Astrocyte (in vitro differentiated cells and primary cell): ENCODE results near the gene OTOF.

ENCODE experiments used
- CTCF ChIP-seq: IDR thresholded peaks from 2 replicates; pipeline ENCODE4 v1.5.1; 2011; ENCODE audit warnings: low read depth, mild to moderate bottlenecking, inconsistent platforms, low read length, moderate library complexity; ENCODE audit not compliant: insufficient read depth
- EZH2 ChIP-seq: IDR thresholded peaks from 2 replicates; pipeline ENCODE4 v1.6.1; 2012; ENCODE audit warnings: mild to moderate bottlenecking, low read length, inconsistent platforms; ENCODE audit not compliant: insufficient read depth

- TF ChIP-seq CTCF (no peak), EZH2 (no peak)
Observed at GRCh38 chr2:26510344-26510973, 32.5 kb upstream of the OTOF start.
